Upper lobe of left lung (tissue), 6 donors: ENCODE results near the gene NFATC2. TPM values are rescaled to one million over a fixed set of nuclear protein-coding genes. Genes with fewer than 3 reads are reported as not detected.

ENCODE experiments used
- ATAC-seq, 2 donors: fragments of 200-7000 bp; cut with Tn5 transposase; one replicate each; pipeline ENCODE4 v1.9.1; 2022; ENCODE audit warnings: mild to moderate bottlenecking in 2 of 2, moderate library complexity in 2 of 2; ENCODE audit not compliant: low FRiP score in 2 of 2
- DNase-seq, 2 donors: peaks; one replicate each; pipeline ENCODE4 v3.0.0-alpha.2; 2019 to 2020
- H3K27ac ChIP-seq, 4 donors: fragments of 200-600 bp; sonication (generic); one replicate each; pipeline ENCODE4 v1.5.1; 2016 to 2019
- H3K27me3 ChIP-seq, 4 donors: fragments of 200-600 bp; sonication (generic); one replicate each; pipeline ENCODE4 v1.5.1; 2017 to 2019
- H3K36me3 ChIP-seq, 4 donors: fragments of 200-600 bp; sonication (generic); one replicate each; pipeline ENCODE4 v1.5.1; 2016 to 2019
- H3K4me1 ChIP-seq, 4 donors: fragments of 200-600 bp; sonication (generic); one replicate each; pipeline ENCODE4 v1.5.1; 2018 to 2019
- H3K4me3 ChIP-seq, 4 donors: fragments of 200-600 bp; sonication (generic); one replicate each; pipeline ENCODE4 v1.5.1; 2017 to 2019; ENCODE audit warnings: mild to moderate bottlenecking in 2 of 4, moderate library complexity in 1 of 4
- H3K9me3 ChIP-seq, 4 donors: fragments of 200-600 bp; sonication (generic); one replicate each; pipeline ENCODE4 v1.5.1; 2018 to 2019
- EP300 ChIP-seq, 4 donors: sonication (generic); formaldehyde crosslinking; IDR thresholded peaks; one replicate each; pipeline ENCODE4 v1.5.1; 2017; ENCODE audit warnings: antibody characterized with exemption in 4 of 4, control low read depth in 2 of 4
- POLR2A ChIP-seq, 4 donors: fragments of 450-650 bp; IDR thresholded peaks; one replicate each; pipeline ENCODE4 v1.5.1; 2016 to 2017; ENCODE audit warnings: antibody characterized with exemption in 4 of 4, mild to moderate bottlenecking in 2 of 4
- POLR2AphosphoS5 ChIP-seq, 2 donors: sonication (generic); formaldehyde crosslinking; IDR thresholded peaks; one replicate each; pipeline ENCODE4 v1.5.1; 2017; ENCODE audit warnings: antibody characterized with exemption in 2 of 2
- WGBS, 2 donors: methylation state at CpG; one replicate each; pipeline ENCODE4 v1.1.5; 2017 to 2018; 5-methylcytosine and 5-hydroxymethylcytosine counted together
- total RNA-seq, 6 donors: library from RNA; depleted of rRNA in 4 of 6; stranded (reverse); fragments of >200 nt in 4 of 6; gene quantifications; one replicate each; pipeline versions ENCODE4 v1.1.0 to v1.2.1, GENCODE V29; 2016 to 2021
- TF ChIP-seq, protein P1 (sequence below), 6 experiments: fragments of 450-650 bp in 4 of 6; fragments of 200-600 bp in 2 of 6; sonication (generic) in 2 of 6; IDR thresholded peaks; one replicate each; pipeline ENCODE4 v1.5.1; 2016 to 2019; ENCODE audit warnings: antibody characterized with exemption in 6 of 6
- donor health status: DM: no; HTN: no; CAD: no; lungs with moderate emphysema.
- donor health status: DM: no; HTN: yes; CAD: no; lungs with severe emphysema.

Gene NFATC2
- total RNA-seq, 6 donors from 2014 or later = 5.1 to 28.1 (median 7.6) TPM

DNA sequence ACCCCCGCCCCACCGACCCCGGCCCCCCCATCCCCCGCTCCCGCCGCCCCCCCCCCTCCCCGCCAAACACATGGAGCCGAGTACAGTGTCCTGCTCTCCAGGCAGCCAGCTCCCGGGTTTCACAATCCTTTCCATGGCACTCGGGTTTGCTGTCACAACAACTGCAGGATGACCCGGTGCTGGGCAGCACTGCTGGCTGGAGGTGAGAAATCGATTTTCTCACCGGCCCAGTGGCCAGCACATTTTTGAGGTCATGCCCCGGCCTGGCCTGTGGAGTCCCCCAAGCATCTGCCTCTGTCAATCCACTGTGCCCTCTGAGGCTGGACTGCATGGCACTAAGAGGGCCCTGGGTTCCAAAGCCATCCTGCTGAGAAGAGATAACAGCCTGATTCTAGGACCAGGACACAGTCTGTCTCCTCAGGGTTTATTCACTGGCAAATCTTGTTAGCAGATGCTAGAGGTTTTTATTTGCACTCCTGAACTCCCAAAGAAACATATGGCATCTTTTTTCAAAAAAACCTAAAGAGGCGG lies 129.5 kb downstream of the NFATC2 start:
- Histone ChIP-seq H3K27ac (peak overlapping the region in 1 of 4 donors; percentile 43), H3K36me3 (no peaks in the 10 kb centered on the region), H3K27me3 (no peaks in the 10 kb centered on the region), H3K4me3 (no peak overlapping the region), H3K4me1 (peaks cover 0 to 20% (median 9%) of the 10 kb centered on the region in 4 donors), H3K9me3 (no peaks in the 10 kb centered on the region)
- no peak for TF ChIP-seq POLR2A (IDR thresholded peaks at IDR 0.05)
- no peak for TF ChIP-seq EP300 (IDR thresholded peaks at IDR 0.05)
- TF ChIP-seq, protein P1, sequence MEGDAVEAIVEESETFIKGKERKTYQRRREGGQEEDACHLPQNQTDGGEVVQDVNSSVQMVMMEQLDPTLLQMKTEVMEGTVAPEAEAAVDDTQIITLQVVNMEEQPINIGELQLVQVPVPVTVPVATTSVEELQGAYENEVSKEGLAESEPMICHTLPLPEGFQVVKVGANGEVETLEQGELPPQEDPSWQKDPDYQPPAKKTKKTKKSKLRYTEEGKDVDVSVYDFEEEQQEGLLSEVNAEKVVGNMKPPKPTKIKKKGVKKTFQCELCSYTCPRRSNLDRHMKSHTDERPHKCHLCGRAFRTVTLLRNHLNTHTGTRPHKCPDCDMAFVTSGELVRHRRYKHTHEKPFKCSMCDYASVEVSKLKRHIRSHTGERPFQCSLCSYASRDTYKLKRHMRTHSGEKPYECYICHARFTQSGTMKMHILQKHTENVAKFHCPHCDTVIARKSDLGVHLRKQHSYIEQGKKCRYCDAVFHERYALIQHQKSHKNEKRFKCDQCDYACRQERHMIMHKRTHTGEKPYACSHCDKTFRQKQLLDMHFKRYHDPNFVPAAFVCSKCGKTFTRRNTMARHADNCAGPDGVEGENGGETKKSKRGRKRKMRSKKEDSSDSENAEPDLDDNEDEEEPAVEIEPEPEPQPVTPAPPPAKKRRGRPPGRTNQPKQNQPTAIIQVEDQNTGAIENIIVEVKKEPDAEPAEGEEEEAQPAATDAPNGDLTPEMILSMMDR (IDR thresholded peaks at IDR 0.05) = no peak
- TF ChIP-seq POLR2AphosphoS5 (IDR thresholded peaks at IDR 0.05) = no peak
- 75 to 100% methylated on average over 1 to 8 of the region's 15 CpGs for WGBS, 2 donors
- no peak for ATAC-seq
- no peak for DNase-seq

DNA sequence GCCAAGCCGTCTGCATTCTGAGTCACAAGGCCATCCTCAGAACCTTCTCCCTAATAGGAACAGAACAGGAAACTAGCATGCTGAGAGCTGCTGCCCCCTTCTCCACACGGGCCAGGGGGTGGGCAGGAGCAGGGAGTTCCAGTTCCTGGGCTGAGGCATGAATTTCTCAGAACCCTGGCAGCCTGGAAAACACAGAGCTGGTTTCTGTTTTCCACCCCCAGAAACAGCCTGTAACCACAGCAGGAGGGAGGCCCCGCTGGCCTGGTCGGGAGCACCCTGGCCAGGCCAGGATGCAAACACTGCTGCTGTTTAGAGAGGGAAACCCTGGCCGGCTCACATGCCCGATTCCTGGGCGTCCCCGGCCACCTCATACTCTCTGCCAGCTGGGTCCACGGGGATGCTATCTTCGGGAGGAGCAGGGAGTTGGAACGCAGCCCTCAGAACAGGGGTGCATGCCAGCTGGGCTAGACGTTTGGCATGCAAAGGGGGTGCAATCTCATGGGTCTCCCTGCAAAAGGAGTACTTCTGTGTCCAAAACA lies 130.1 kb downstream of the NFATC2 start:
- WGBS, 2 donors = 46 to 52% methylated on average over 6 to 12 of the region's 12 CpGs
- TF ChIP-seq POLR2AphosphoS5 (IDR thresholded peaks at IDR 0.05) = no peak
- ATAC-seq = peak in 1 of 2 donors; percentile 11
- peak in 1 of 2 donors; percentile 59 for DNase-seq
- Histone ChIP-seq H3K27me3 (no peaks in the 10 kb centered on the region), H3K4me3 (no peak overlapping the region), H3K4me1 (peaks cover 0 to 18% (median 9%) of the 10 kb centered on the region in 4 donors), H3K9me3 (no peaks in the 10 kb centered on the region), H3K36me3 (no peaks in the 10 kb centered on the region), H3K27ac (peak overlapping the region in 1 of 4 donors; percentile 10)

DNA sequence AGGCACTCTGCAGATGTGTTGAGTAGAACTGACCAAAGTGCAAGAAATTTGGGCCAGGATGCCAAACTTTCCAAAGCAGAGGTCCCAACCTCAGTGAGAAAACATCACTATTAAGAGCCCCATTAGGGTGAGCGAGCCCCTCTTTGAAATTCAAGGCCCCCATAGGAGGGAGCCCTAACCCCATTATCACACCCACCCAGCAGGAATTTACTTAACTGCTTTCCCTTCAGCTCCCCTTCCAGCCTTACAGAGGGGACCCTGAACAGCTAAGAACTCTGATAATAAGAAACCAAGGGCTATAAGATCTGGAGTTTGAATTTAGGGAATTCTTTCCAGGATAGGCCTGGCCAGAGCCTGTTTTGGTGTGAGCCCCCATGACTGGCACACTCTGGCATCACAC lies 130.6 kb downstream of the NFATC2 start:
- Histone ChIP-seq H3K4me1 (peaks cover 0 to 13% (median 6%) of the 10 kb centered on the region in 4 donors), H3K36me3 (no peaks in the 10 kb centered on the region), H3K4me3 (no peak overlapping the region), H3K9me3 (no peaks in the 10 kb centered on the region), H3K27me3 (no peaks in the 10 kb centered on the region), H3K27ac (no peak overlapping the region)
- 93 to 100% methylated on average over 1 of the region's 1 CpG for WGBS, 2 donors
- ATAC-seq (no peak), DNase-seq (no peak)
- TF ChIP-seq EP300 (IDR thresholded peaks at IDR 0.05) (no peak), POLR2AphosphoS5 (IDR thresholded peaks at IDR 0.05) (no peak), POLR2A (IDR thresholded peaks at IDR 0.05) (no peak)
- TF ChIP-seq, protein P1 (IDR thresholded peaks at IDR 0.05) = no peak

DNA sequence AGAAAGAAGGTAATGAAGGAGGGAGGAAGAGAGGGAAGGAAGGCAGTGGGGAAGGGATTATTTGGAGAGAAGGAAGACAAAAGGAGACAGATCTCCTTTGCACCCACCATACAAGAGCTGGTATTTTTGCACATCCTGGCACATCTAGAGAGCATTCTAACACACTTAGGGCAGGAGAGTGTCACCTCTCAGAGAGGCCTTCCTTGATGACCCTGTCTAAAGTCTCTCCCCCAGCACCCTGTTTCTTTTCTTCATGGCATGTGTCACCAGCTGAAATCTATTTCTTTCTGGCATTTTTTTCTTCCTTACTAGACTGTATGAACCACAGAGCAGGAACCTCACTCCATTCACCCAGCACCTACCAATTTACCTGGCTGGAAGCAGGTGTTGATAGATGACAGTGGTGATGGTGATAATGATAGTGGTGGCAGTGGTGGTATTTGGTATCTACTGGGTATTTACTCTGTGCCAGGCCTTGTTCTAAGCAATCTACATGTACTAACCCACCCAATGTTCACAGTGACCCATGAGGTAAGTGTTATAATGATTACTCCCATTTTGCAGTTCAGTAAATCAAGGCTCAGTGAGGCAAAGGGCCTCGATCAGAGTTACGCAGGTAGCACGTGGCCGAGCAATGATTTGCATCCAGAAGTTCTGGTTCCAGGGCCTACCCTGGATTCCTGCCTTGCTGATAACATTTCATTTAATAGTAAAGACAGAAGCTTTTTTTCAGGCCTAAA lies 131.8 kb downstream of the NFATC2 start:
- WGBS, 2 donors = 96 to 100% methylated on average over 4 of the region's 4 CpGs
- Histone ChIP-seq H3K4me3 (no peak overlapping the region), H3K4me1 (peaks cover 0 to 10% (median 5%) of the 10 kb centered on the region in 4 donors), H3K27ac (no peak overlapping the region), H3K36me3 (no peaks in the 10 kb centered on the region), H3K9me3 (no peaks in the 10 kb centered on the region), H3K27me3 (no peaks in the 10 kb centered on the region)
- ATAC-seq = no peak
- DNase-seq = no peak
- TF ChIP-seq, protein P1 (IDR thresholded peaks at IDR 0.05) = no peak
- TF ChIP-seq POLR2AphosphoS5 (IDR thresholded peaks at IDR 0.05) (no peak), POLR2A (IDR thresholded peaks at IDR 0.05) (no peak), EP300 (IDR thresholded peaks at IDR 0.05) (no peak)

DNA sequence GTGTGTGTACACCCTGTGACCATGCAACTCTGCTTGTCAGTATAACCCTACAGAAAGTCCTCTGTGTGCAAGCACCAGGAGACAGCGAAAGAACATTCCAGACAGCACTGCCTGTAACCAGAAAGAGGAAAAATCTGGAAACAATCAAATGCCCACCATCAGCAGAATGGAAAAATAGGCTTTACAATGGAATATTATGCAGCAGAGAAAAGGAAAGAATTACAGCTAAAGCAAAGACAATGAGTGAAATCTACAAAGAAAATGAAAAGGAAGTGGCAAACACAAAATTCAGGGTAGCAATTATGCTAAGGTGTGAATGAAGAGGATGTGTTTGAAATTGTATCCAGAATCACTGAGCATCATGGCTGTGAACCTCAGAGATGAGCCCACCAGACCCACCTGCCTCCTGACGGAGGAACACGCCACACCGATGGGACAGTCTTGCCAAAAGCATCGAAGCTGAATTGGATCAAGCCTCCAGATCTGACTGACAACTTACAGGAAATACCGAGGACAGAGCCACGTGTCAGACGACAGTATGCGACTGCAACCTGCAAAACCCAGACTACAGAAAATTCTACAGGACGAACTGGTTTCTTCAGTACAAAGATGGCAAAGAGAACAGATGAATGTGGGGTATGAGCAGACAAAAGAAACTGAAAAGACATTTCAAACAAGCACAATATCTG lies 133.2 kb downstream of the NFATC2 start:
- ATAC-seq = no peak
- H3K9me3 ChIP-seq = no peaks in the 10 kb centered on the region
- TF ChIP-seq POLR2AphosphoS5 (IDR thresholded peaks at IDR 0.05) = no peak
- no peak for TF ChIP-seq EP300 (IDR thresholded peaks at IDR 0.05)
- no peak for TF ChIP-seq POLR2A (IDR thresholded peaks at IDR 0.05)
- TF ChIP-seq, protein P1 (IDR thresholded peaks at IDR 0.05) = no peak
- no peak overlapping the region for H3K4me3 ChIP-seq
- no peaks in the 10 kb centered on the region for H3K36me3 ChIP-seq
- H3K27ac ChIP-seq = no peak overlapping the region
- 72 to 79% methylated on average over 10 of the region's 10 CpGs for WGBS, 2 donors
- no peaks in the 10 kb centered on the region for H3K27me3 ChIP-seq
- H3K4me1 ChIP-seq = peaks cover 0 to 10% (median 5%) of the 10 kb centered on the region in 4 donors
- DNase-seq = no peak
